Fibroblast of skin of left quadriceps (primary cell): ENCODE results near the gene SRPK2.
"Not testable (repeated sequence)": the region's sequence is repeated elsewhere in the genome, so short reads cannot be mapped to it uniquely, and the experiment has no call there.

Experiments used
- DNase-seq, 2 experiments: peaks; one replicate each; pipeline ENCODE4 v3.0.0-alpha.2; 2013; ENCODE audit warnings: low read depth in 2 of 2

Gene SRPK2

DNA sequence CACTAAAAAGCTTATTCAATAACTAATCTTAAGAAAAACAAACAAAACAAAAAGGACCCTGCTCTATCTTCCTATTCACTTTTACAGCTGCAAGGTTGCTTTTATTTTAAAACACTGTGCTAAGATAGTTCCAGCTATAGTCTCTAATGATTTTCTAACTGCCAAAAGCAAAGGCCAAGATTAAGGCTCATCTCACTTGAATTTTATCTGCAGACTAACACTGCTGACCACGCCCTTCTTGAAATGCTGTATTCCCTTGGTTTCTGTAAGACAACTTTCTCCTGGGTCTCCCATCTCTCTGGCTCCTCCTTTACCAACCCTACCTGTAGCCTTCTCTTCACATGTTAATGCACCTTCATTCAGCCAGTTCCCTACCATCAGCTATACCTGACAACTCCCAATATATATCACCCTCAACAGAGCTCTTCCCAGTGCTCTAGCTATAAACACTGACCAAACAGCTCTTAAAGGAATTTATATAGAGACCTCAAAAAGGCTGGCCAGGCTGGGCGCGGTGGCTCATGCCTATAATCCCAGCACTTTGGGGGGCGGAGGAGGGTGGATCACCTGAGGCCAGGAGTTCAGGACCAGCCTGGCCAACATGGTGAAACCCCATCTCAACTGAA lies 11.7 kb downstream of the SRPK2 start:
- no peak for DNase-seq

DNA sequence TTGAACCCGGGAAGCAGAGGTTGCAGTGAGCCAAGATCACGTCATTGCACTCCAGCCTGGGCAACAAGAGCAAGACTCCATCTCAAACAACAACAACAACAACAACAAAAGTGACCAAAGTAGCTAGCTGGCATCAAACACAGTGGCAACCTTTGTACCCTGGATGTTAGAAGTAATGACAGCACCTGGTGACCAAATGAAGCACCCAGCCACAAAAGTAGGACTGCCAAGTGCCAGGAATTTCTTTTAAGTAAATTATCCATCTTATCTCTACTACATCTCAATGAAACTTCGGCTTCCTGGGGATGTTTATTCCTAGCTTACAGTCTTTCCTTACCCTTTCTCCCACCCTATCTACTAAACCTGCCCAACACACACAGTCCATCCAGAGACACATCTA lies 18.8 kb downstream of the SRPK2 start:
- no peak for DNase-seq

DNA sequence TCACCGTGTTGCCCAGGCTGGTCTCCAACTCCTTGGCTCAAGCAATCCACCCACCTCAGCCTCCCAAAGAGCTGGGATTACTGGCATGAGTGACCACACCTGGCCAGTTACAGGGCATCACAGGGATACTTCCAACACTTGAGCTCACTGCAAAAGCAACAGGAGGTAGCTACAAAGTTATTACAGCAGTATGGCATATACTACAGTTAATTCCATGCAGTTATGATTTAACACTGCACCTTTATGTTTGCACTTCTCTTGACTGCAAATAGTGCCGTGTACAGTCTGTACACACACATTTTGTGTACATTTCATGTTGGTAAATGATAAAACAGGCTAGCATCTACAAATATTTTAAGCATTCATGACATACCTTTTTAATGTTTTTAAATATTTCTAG lies 21.3 kb downstream of the SRPK2 start:
- no peak for DNase-seq

DNA sequence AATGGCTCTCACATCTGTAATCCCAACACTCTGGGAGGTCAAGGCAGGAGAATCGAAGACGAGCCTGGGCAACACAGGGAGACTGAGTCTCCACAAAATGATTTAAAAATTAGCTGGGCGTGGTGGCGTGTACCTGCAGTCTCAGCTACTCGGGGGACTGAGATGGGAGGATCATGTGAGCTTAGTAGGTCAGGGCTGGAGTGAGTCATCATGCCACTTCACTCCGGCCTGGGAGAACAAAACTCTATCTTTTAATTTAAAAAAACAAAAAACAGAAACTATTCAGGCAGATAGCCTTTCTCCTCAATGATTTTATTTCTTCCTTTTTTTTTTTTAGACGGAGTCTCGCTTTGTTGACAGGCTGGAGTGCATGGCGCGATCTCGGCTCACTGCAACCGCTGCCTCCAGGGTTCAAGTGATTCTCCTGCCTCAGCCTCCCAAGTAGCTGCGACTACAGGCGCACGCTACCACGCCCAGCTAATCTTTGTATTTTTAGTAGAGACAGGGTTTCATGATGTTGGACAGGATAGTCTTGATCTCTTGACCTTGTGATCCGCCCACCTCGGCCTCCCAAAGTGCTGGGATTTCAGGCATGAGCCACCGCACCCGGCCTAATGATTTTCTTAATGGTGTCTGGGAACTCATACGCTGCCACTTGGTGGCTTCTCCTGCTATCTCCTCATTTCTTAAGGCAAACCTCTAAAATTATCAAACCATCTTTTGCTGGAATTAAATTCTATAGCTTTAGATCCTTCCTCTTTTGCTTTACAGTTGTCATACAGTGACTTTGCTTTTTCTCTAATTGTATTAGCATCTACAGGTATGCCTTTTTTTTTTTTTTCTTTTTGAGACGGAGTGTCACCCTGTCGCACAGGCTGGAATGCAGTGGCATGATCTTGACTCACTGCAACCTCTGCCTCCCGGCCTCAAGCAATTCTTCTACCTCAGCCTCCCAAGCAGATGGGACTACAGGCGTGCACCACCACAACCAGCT lies 22.9 kb downstream of the SRPK2 start:
- no peak for DNase-seq

DNA sequence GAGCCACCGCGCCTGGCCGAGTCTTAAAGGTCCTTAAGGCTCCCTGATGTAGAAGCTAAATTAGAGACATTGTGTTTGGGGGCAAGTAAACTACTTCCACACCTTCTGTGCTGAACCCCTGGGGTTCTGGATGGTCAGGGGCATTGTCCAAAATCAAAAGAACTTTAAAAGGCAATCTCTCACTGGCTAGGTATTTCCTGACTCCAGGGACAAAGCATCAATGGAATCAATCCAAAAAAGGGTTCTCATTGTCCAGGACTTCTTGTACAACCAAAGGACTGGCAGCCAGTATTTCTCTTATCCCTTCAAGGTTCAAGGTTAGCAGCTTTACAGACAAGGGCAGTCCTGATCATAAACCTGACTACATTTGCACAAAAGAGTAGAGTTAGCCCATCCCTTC lies 24.0 kb downstream of the SRPK2 start:
- DNase-seq: no peak

DNA sequence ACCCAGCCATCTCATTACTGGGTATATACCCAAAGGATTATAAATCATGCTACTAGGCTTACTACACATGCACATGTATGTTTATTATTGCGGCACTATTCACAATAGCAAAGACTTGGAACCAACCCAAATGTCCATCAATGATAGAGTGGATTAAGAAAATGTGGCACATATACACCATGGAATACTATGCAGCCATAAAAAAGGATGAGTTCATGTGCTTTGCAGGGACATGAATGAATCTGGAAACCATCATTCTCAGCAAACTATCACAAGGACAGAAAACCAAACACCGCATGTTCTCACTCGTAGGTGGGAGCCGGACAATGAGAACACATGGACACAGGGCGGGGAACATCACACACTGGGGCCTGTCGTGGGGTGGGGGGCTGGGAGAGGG lies 25.1 kb downstream of the SRPK2 start:
- DNase-seq: not testable (repeated sequence)

DNA sequence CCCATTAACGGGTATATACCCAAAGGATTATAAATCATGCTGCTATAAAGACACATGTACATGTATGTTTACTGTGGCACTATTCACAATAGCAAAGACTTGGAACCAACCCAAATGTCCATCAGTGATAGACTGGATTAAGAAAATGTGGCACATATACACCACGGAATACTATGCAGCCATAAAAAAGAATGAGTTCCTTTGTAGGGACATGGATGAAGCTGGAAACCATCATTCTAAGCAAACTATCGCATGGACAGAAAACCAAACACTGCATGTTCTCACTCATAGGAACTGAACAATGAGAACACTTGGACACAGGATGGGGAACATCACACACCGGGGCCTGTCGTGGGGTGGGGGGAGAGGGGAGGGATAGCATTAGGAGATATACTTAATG lies 26.0 kb downstream of the SRPK2 start:
- DNase-seq: not testable (repeated sequence)

DNA sequence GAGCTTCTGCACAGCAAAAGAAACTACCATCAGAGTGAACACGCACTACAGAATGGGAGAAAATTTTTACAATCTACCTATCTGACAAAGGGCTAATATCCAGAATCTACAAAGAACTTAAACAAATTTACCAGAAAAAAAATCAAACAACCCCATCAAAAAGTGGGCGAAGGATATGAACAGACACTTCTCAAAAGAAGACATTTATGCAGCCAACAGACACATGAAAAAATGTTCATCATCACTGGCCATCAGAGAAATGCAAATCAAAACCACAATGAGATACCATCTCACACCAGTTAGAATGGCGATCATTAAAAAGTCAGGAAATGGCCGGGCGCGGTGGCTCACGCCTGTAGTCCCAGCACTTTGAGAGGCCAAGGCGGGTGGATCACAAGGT lies 26.7 kb downstream of the SRPK2 start:
- DNase-seq: not testable (repeated sequence)

DNA sequence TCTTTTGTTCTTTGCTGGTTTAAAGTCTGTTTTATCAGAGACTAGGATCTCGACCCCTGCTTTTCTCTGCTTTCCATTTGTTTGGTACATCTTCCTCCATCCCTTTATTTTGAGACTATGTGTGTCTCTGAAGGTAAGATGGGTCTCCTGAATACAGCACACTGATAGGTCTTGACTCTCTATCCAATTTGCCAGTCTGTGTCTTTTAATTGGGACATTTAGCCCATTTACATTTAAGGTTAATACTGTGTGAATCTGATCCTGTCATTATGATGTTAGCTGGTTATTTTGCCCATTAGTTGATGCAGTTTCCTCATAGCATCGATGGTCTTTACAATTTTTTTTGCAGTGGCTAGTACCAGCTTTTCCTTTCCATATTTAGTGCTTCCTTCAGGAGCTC lies 28.6 kb downstream of the SRPK2 start:
- DNase-seq: not testable (repeated sequence)

DNA sequence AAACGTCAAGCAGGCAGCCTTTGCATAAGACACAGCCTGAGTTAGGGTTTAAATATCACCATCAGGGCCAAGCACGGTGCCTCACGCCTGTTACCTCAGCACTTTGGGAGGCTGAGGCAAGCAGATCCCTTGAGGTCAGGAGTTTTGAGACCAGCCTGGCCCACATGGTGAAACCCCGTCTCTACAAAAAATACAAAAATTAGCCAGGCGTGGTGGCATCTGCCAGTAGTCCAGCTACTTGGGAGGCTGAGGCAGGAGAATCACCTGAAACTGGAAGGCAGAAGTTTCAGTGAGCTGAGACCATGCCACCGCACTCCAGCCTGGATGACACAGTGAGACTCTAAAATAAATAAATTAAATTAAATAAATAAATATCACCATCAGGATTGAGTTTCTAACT lies 33.0 kb downstream of the SRPK2 start:
- DNase-seq: no peak

DNA sequence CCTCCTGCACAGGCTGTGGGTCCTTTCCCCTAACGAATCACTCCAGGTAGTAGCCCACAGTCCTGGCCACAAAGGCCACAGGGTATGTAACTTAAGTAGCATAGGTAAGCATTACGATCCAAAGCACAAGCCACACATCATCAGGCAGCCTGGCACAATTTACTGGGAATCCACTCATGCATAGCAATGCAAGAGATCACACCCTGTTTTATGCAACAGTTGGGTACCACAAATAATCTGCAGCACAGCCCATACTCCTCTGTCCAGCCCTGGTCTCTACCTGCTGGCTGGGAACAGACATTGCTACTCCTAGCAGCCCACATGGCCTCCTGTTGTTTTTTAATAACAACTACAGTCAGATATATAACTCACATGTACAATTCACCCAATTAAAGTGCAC lies 34.3 kb downstream of the SRPK2 start:
- no peak for DNase-seq

DNA sequence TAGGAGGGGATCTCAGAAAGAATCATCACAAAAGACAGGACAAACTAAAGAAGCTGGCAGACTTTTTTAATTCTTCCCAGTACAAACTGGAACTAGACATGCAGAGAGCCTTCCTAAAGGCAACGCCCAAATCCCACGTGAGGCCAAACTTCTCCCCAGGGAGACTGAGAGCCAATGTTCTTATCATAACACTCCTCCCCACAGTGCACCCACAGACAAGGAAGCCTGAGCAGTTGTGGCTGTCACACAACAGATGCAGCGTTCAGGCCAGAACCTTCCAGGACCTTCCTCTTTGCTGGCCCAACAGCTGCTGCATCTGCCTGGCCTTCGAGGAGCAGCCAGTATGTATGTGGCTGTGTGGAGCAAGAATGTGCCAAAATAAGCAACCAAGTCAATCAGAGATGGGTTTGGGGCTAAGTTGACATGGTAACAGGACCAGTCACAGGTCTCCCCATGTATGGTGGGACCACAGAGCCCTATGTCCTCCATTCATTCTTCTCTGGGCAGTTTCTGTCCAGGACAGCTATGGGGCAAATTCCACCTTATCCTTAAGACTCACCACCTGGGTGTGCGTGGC lies 34.9 kb downstream of the SRPK2 start:
- DNase-seq: no peak

DNA sequence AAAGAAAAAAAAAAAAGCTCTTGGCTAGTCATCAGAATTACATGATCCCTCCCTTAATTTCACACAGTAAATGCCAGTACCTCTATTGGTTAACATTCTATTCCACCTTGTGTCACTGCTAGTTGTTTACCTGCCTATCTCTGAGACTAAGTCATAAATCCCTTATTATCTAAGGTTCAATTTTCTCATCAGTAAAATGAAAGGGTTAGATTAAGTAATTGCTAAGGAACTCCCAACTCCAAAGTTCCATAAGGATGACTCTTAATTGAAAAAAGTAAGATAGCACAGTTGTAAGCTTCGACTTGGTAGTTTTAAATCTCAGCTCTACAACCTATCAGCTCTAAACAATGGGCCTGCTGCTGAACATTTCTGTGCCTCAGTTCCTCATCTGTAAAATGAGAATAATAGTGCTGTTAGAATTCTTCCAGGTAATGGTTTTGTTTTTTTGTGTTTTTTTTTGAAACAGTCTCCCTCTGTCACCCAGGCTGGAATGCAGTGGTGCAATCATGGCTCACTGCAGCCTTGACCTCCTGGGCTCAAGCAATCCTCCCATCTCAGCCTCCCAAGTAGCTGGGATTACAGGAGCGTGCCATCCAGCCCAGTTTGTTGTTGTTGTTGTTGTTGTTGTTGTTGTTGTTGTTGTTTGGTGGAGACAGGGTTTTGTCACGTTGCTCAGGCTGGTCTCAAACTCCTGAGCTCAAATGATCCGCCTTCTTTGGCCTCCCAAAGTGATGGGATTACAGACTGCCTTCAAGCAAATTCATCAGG lies 35.6 kb downstream of the SRPK2 start:
- DNase-seq: no peak

DNA sequence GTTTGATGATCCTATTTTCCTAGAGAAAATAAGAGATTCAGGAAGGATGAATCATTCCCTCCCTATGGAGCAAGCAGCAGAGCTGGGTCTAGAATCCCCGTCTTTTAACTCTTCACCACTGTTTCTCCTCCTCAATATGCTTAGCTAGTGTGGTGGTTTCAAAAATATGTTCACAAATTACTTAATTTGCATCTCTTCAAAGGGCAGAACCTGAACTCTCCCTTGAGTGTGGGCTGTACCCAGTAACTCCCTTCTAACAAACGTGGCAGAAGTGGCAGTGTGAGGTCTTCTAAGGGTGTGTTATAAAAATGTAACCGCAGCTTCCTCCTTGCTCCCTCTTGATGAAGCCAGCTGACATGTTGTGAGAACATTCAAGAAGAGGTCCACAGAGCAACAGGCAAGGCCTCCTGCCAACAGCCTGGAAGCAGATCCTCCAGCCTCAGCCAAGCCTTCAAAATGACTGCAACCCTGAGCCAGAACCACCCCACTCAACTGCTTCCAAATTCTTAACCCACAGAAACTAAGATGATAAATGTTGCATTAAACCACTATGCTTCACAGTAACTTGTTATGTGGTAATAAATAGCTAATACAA lies 36.6 kb downstream of the SRPK2 start:
- peak; percentile 88 to 90 for DNase-seq

DNA sequence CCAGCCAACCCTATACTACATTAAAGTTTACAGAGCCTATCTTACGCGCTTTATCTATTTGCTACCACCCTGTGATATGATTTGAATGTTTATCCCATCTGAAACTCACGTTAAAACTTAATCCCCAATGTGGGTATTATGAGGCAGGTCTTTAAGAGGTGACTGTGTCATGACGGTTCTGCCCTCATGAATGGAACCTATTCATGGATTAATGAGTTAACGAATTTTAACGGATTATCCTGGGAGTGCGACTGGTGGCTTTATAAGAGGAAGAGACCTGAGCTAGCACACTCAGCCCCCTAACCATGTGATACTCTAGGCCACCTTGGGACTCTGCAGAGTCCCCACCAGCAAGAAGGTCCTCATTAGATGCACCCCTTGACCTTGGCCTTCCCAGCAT lies 37.8 kb downstream of the SRPK2 start:
- DNase-seq: no peak

DNA sequence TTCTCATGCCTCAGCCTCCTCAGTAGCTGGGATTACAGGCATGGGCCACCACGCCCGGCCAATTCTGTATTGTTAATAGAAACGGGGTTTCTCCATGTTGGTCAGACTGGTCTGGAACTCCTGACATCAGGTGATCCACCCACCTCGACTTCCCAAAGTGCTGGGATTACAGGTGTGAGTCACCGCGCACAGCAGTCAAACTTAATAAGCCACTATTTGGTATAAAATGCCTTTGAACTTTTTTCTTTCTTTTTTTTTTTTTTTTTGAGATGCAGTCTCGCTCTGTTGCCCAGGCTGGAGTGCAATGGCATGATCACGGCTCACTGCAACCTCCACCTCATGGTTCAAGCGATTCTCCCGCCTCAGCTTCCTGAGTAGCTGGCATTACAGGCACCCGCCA lies 40.5 kb downstream of the SRPK2 start:
- not testable (repeated sequence) for DNase-seq

DNA sequence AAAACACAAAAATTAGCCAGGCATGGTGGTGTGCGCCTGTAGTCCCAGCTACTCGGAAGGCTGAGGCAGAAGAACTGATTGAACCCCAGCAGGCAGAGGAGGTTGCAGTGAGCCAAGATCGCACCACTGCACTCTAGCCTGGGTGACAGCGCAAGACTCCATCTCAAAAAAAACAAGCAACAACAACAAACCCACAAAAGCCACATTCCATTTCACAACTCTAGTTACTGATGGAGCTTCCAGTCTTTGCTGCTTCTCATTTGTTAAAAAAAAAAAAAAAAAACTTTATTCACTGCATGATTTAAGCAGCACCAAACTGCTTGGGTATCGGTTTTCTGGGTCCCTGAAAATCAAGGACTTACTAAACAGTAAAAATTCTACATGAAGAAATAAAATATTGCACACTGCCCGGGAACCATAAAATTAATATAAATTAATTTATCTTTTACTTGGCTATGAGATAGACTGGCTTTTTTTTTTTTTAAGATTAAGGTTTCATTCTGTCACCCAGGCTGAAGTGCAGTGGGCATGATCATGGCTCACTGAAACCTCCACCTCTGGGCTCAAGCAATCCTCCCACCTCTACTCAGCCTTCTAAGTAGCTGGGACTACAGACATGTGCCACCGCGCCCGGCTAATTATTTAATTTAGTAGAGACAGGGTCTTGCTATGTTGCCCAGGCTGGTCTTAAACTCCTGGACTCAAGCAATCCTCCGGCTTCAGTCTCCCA lies 42.0 kb downstream of the SRPK2 start:
- no peak for DNase-seq

DNA sequence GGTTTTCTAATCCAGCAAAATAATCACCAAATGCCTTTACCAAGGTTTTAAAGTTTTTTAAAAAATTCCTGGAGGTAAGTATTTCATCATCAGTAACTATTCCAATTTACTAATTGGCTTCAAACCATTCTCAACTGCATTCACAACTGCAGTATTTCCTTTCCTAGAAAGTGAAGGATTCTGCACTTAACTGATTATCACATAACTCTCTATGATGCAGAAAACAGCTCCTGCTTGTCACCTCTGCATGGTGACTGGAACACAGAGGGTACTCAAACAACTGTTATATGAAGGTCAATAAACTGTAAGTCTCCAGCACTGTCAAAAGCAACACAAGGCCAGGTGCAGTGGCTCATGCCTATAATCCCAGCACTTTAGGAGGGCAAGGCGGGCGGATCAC lies 42.6 kb downstream of the SRPK2 start:
- no peak for DNase-seq

DNA sequence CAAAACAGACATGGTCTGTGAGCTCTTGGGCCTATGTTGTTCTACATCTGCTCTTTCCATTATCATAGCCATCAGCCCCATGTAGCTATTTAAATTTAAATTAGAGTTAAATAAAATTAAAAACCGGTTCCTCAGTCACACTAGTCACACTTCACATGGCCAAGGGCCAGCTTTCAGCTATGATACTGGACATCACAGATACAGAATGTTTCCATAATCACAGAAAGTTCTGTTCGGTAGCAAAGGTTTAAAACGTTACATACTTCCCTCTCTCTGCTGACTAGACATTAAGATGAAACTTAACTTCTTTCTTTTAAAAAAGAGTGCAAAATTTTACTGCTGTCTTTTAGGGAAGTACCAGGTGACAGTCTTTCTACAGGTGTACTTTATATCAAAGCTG lies 43.0 kb downstream of the SRPK2 start:
- DNase-seq: no peak

DNA sequence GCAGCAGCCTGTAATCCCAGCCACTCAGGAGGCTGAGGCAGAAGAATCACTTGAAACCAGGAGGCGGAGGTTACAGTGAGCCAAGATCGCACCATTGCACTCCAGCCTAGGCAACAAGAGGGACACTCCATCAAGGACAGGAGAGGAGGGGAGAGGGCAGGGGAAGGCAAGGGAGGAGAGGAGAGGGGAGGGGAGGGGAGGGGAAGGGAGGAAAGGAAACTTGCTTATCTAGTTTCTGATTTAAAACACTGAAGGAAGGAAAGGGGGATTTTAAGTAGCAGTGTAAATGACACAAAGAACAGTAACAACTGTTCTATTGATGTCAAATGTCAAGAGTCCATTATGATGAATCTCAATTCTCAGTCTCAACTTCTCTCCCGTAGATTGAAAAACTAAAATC lies 43.7 kb downstream of the SRPK2 start:
- no peak for DNase-seq
